Calu3 (cell line): ENCODE data around the gene CREBBP. TPM values are rescaled to one million over a fixed set of nuclear protein-coding genes. Genes with fewer than 3 reads are reported as not detected.

Experiments used
- BruUV-seq: library from RNA; stranded (reverse); fragments of 400-500 nt; replicated peaks from 2 replicates; lab custom pipeline; 2021; lab: Mats Ljungman, UMichigan
- CTCF ChIA-PET: fragments of 300-600 bp; sonication (Branson Sonifier 250); formaldehyde crosslinking; loops from one replicate; lab custom pipeline; 2022; ENCODE audit warnings: antibody characterized with exemption; lab: Charles Lee
- DNase-seq: peaks from one replicate; pipeline ENCODE4 v3.0.0; 2022
- H3K27ac Mint-ChIP-seq: one replicate; pipeline ENCODE4 v1.8.0; 2022; ENCODE audit warnings: mixed read lengths; ENCODE audit not compliant: unreplicated experiment
- H3K27me3 Mint-ChIP-seq: one replicate; pipeline ENCODE4 v1.8.0; 2022; ENCODE audit warnings: mixed read lengths; ENCODE audit not compliant: unreplicated experiment
- H3K36me3 Mint-ChIP-seq: one replicate; pipeline ENCODE4 v1.8.0; 2022; ENCODE audit warnings: mild to moderate bottlenecking, moderate library complexity, mixed read lengths; ENCODE audit not compliant: insufficient read depth, unreplicated experiment
- H3K4me1 Mint-ChIP-seq: one replicate; pipeline ENCODE4 v1.8.0; 2022; ENCODE audit warnings: mild to moderate bottlenecking, low read depth, mixed read lengths; ENCODE audit not compliant: unreplicated experiment
- H3K4me3 Mint-ChIP-seq: one replicate; pipeline ENCODE4 v1.8.0; 2022; ENCODE audit warnings: mild to moderate bottlenecking, low read depth, moderate library complexity, mixed read lengths; ENCODE audit not compliant: unreplicated experiment
- H3K9me3 Mint-ChIP-seq: one replicate; pipeline ENCODE4 v1.8.0; 2022; ENCODE audit warnings: low read depth, mixed read lengths; ENCODE audit not compliant: unreplicated experiment
- intact Hi-C: fragments of 100-400 bp; cut with micrococcal nuclease; formaldehyde crosslinking; loops from one replicate; pipeline ENCODE4 v1.10.0; 2022; ENCODE audit not compliant: unreplicated experiment
- total RNA-seq: library from RNA; stranded (reverse); gene quantifications from 2 replicates; pipeline ENCODE4 v1.2.3, GENCODE V29; 2022
- TF ChIP-seq, protein P1 (sequence below): fragments of 200-600 bp; IDR thresholded peaks from one replicate; pipeline ENCODE4 v1.8.0; 2022; ENCODE audit warnings: antibody characterized with exemption; ENCODE audit not compliant: unreplicated experiment

Gene CREBBP
- total RNA-seq, 1 experiment from 2014 or later, result 91.0 TPM

DNA sequence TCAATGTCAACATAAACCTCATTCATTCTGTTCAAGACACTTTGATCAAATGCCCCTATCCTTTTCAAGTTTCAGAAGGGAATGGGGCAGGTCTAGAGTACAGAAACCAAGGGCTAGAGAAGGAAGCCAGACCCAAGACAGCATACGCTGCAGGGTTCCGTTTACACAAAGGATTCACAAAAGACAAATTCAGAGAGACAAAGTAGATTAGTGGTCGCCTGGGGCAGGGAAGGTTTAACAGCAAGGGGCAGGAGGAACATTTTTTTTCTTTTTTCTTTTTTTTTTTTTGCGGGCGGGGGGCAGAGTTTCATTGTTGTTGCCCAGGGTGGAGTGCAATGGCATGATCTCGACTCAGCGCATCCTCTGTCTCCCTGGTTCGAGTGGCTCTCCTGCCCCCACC is 143.3 kb downstream of the CREBBP start:
- Mint-ChIP-seq H3K9me3 (no peaks in the 10 kb centered on the region), H3K4me3 (no peak overlapping the region), H3K27me3 (no peaks in the 10 kb centered on the region), H3K4me1 (no peaks in the 10 kb centered on the region), H3K36me3 (peaks cover 55% of the 10 kb centered on the region), H3K27ac (peak overlapping the region; percentile 4)
- BruUV-seq, result no TSS peak
- DNase-seq, result no peak
- intact Hi-C loops, result no loop called here
- TF ChIP-seq, protein P1, sequence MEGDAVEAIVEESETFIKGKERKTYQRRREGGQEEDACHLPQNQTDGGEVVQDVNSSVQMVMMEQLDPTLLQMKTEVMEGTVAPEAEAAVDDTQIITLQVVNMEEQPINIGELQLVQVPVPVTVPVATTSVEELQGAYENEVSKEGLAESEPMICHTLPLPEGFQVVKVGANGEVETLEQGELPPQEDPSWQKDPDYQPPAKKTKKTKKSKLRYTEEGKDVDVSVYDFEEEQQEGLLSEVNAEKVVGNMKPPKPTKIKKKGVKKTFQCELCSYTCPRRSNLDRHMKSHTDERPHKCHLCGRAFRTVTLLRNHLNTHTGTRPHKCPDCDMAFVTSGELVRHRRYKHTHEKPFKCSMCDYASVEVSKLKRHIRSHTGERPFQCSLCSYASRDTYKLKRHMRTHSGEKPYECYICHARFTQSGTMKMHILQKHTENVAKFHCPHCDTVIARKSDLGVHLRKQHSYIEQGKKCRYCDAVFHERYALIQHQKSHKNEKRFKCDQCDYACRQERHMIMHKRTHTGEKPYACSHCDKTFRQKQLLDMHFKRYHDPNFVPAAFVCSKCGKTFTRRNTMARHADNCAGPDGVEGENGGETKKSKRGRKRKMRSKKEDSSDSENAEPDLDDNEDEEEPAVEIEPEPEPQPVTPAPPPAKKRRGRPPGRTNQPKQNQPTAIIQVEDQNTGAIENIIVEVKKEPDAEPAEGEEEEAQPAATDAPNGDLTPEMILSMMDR, result no peak
- CTCF ChIA-PET, result no interaction called here

DNA sequence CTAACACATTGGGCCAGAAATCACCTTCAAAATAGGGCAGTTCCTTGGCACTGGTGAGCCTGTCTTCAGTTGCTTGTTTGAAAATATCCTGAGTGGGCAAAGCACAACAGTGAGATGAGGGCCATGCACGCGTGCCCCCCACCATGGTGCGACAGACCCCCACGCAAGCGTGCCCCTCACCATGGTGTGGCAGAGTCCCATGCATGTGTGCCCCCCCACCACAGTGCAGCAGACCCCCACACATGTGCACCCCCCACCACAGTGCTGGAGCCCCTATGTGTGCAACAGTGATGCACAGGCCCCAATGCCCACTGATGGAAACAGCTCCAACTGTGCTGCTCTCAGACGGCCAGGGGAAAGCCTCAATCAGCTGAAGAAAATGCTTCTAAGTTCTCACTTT is 144.4 kb downstream of the CREBBP start:
- TF ChIP-seq, protein P1, result no peak
- Mint-ChIP-seq H3K4me3 (no peak overlapping the region), H3K27me3 (no peaks in the 10 kb centered on the region), H3K27ac (no peak overlapping the region), H3K36me3 (peaks cover 57% of the 10 kb centered on the region), H3K4me1 (no peaks in the 10 kb centered on the region), H3K9me3 (no peaks in the 10 kb centered on the region)
- BruUV-seq, result no TSS peak
- intact Hi-C loops, result no loop called here
- DNase-seq, result no peak
- CTCF ChIA-PET, result no interaction called here

DNA sequence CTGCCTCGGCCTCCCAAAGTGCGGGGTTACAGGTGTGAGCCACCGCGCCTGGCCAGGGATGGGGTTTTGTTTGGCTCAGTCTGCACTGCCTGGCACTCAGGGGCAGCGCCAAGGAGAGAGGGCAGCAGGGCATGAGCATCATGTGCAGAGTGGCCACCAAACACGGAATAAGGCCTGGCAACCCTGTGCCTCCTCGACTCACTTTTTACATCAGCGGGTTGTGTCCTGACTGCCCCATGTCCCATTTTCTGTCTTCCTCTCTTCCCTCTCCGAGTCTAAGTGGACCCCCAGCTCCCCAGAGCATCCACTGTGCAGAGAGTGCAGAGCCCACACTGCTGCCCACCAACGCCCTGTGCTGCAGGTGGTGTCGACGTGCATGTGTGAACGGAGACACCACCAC is 145.0 kb downstream of the CREBBP start:
- no TSS peak for BruUV-seq
- Mint-ChIP-seq H3K4me3 (no peak overlapping the region), H3K9me3 (no peaks in the 10 kb centered on the region), H3K27me3 (no peaks in the 10 kb centered on the region), H3K36me3 (peaks cover 63% of the 10 kb centered on the region), H3K27ac (no peak overlapping the region), H3K4me1 (no peaks in the 10 kb centered on the region)
- no peak for DNase-seq
- TF ChIP-seq, protein P1, result no peak
- CTCF ChIA-PET, result no interaction called here
- intact Hi-C loops, result no loop called here

DNA sequence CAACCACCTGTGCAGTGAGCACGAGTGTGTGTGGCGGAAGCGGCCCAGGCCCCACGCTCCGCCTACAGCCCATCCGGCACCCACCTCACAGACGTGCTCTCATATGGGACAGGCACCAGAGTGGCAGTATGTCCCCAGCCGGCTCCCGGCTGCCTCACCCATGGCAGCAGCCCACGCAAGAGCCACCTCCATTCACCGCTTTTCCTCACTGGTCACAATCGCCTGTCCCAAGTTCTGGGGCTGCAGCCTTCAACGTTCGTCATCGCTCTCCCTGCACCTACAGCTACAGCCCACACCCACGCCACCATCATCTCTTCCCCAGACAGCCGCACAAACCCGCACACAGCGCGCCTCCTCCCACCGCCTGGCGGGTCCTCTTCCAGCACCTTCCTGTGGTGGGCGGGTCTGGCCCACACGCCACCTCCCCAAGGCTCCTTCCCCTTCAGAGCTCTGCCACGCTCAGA is 145.7 kb downstream of the CREBBP start:
- Mint-ChIP-seq H3K36me3 (peaks cover 64% of the 10 kb centered on the region), H3K4me3 (no peak overlapping the region), H3K27ac (no peak overlapping the region), H3K9me3 (no peaks in the 10 kb centered on the region), H3K27me3 (no peaks in the 10 kb centered on the region), H3K4me1 (no peaks in the 10 kb centered on the region)
- no peak for DNase-seq
- CTCF ChIA-PET, result no interaction called here
- TF ChIP-seq, protein P1, result no peak
- intact Hi-C loops, result no loop called here
- BruUV-seq, result no TSS peak
